Measurements from ENCODE around the gene INAFM2. TPM values are rescaled to one million over a fixed set of nuclear protein-coding genes. Genes with fewer than 3 reads are reported as not detected.

Gene INAFM2
- total RNA-seq, 5 donors from 2014 or later (not counting 1 experiment from before 2014, with no cell fraction given) = 5.5 to 10.9 (median 6.4) TPM

GRCh38 chr15:40358471-40359353 lies 35.2 kb downstream of the INAFM2 start:
- CTCF ChIA-PET = interaction anchor here in 1 of 2 donors (1.1 kb wide), 1 partner anchor 14 kb away, joined by 3 read pairs; no protein-coding TSS in a partner anchor
- no peak overlapping the region for H3K27ac Mint-ChIP-seq
- H3K4me1 Mint-ChIP-seq = peaks cover 12 to 22% (median 16%) of the 10 kb centered on the region in 3 donors
- 11% methylated on average over 23 of the region's 31 CpGs for WGBS (ENCODE audit: insufficient coverage)
- H3K36me3 Mint-ChIP-seq = peaks cover 17% of the 10 kb centered on the region
- Histone ChIP-seq H3K36me3 (ENCODE audit: control insufficient read depth in 2 of 2, extremely low read depth in 1 of 2, insufficient read depth in 1 of 2, low read length in 1 of 2) (peaks cover 2 to 6% of the 10 kb centered on the region in 2 donors), H3K27ac (ENCODE audit: low read length) (no peak overlapping the region), H3K4me3 (ENCODE audit: control insufficient read depth in 1 of 2, extremely low read depth in 1 of 2, low read length in 1 of 2) (peak overlapping the region; percentile 39 to 60), H3K9me3 (no peaks in the 10 kb centered on the region), H3K4me1 (ENCODE audit: control insufficient read depth in 1 of 2, extremely low read depth in 1 of 2, insufficient read depth in 2 of 2, low read length in 2 of 2) (peaks cover 2 to 19% of the 10 kb centered on the region in 2 experiments), H3K27me3 (replicated peaks in 1 of 2; ENCODE audit: control insufficient read depth in 2 of 2, extremely low read depth in 1 of 2, insufficient read depth in 2 of 2, low read length in 1 of 2) (peaks cover 0 to 19% of the 10 kb centered on the region in 2 experiments)
- POLR2A ChIA-PET = no interaction called here
- peak overlapping the region; percentile 75 to 83 (median 78) for H3K4me3 Mint-ChIP-seq
- DNase-seq (peak in 5 of 35 experiments; percentile 15 to 48 (median 39)), ATAC-seq (replicated peaks in 1 of 4) (peak; percentile 26 to 52 (median 44))
- H3K9me3 Mint-ChIP-seq = no peaks in the 10 kb centered on the region
- peaks cover 0 to 13% of the 10 kb centered on the region in 2 donors for H3K27me3 Mint-ChIP-seq

DNA sequence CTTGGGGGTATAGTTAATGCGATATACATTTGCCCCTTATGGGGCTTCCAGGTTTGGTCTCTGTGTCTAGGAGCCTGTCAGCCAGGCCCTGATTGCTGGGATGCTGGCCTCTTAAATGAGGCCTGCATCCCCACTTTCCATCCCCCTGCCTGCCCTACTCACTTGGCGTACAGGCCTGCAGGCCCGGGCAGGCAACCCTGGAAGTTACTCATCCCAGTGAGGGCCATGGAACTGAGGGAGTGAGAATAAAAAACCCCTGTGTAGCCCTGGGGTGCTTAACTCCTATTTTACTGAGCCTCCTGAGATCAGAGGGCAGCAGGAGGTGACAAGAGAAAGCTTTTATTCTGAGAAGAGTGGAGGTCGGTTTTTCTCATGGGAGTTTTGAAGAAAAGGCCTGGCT lies 36.5 kb downstream of the INAFM2 start:
- no peaks in the 10 kb centered on the region for H3K9me3 ChIP-seq
- ATAC-seq (replicated peaks in 1 of 4) = no peak
- no peaks in the 10 kb centered on the region for H3K9me3 Mint-ChIP-seq
- H3K36me3 Mint-ChIP-seq = peaks cover 17% of the 10 kb centered on the region
- ChIA-PET POLR2A (no interaction called here), CTCF (no interaction called here)
- H3K4me1 Mint-ChIP-seq = peaks cover 12 to 22% (median 19%) of the 10 kb centered on the region in 3 donors
- peak overlapping the region in 2 of 3 donors; percentile 13 to 83 for H3K4me3 Mint-ChIP-seq
- no peak overlapping the region for H3K27ac Mint-ChIP-seq
- H3K27me3 ChIP-seq (replicated peaks in 1 of 2; ENCODE audit: control insufficient read depth in 2 of 2, extremely low read depth in 1 of 2, insufficient read depth in 2 of 2, low read length in 1 of 2) = peaks cover 0 to 11% of the 10 kb centered on the region in 2 experiments
- no peak overlapping the region for H3K27ac ChIP-seq (ENCODE audit: low read length)
- peaks cover 2 to 6% of the 10 kb centered on the region in 2 donors for H3K36me3 ChIP-seq (ENCODE audit: control insufficient read depth in 2 of 2, extremely low read depth in 1 of 2, insufficient read depth in 1 of 2, low read length in 1 of 2)
- no peak overlapping the region for H3K4me3 ChIP-seq (ENCODE audit: control insufficient read depth in 1 of 2, extremely low read depth in 1 of 2, low read length in 1 of 2)
- H3K27me3 Mint-ChIP-seq = peaks cover 0 to 7% of the 10 kb centered on the region in 2 donors
- peaks cover 2 to 32% of the 10 kb centered on the region in 2 experiments for H3K4me1 ChIP-seq (ENCODE audit: control insufficient read depth in 1 of 2, extremely low read depth in 1 of 2, insufficient read depth in 2 of 2, low read length in 2 of 2)
- DNase-seq = no peak
- WGBS (ENCODE audit: insufficient coverage) = 90% methylated on average over 2 of the region's 4 CpGs

- Mint-ChIP-seq H3K4me1 (peaks cover 22 to 30% (median 23%) of the 10 kb centered on the region in 3 donors), H3K4me3 (no peak overlapping the region), H3K36me3 (peaks cover 17% of the 10 kb centered on the region), H3K9me3 (no peaks in the 10 kb centered on the region), H3K27ac (no peak overlapping the region), H3K27me3 (peaks cover 0 to 1% of the 10 kb centered on the region in 2 donors)
- no peaks in the 10 kb centered on the region for H3K9me3 ChIP-seq
- H3K4me1 ChIP-seq (ENCODE audit: control insufficient read depth in 1 of 2, extremely low read depth in 1 of 2, insufficient read depth in 2 of 2, low read length in 2 of 2) = peaks cover 2 to 48% of the 10 kb centered on the region in 2 experiments
- peaks cover 2 to 6% of the 10 kb centered on the region in 2 donors for H3K36me3 ChIP-seq (ENCODE audit: control insufficient read depth in 2 of 2, extremely low read depth in 1 of 2, insufficient read depth in 1 of 2, low read length in 1 of 2)
- CTCF ChIA-PET = no interaction called here
- peaks cover 0 to 8% of the 10 kb centered on the region in 2 experiments for H3K27me3 ChIP-seq (replicated peaks in 1 of 2; ENCODE audit: control insufficient read depth in 2 of 2, extremely low read depth in 1 of 2, insufficient read depth in 2 of 2, low read length in 1 of 2)
- no peak overlapping the region for H3K27ac ChIP-seq (ENCODE audit: low read length)
- WGBS (ENCODE audit: insufficient coverage) = 93% methylated on average over 2 of the region's 2 CpGs
- POLR2A ChIA-PET = no interaction called here
- no peak for DNase-seq
- H3K4me3 ChIP-seq (ENCODE audit: control insufficient read depth in 1 of 2, extremely low read depth in 1 of 2, low read length in 1 of 2) = no peak overlapping the region
- ATAC-seq (replicated peaks in 1 of 4) = no peak
Observed at GRCh38 chr15:40361640-40362039, 38.1 kb downstream of the INAFM2 start.

GRCh38 chr15:40363611-40364010 lies 40.1 kb downstream of the INAFM2 start:
- ChIA-PET CTCF (no interaction called here), POLR2A (no interaction called here)
- Mint-ChIP-seq H3K36me3 (peaks cover 17% of the 10 kb centered on the region), H3K9me3 (no peaks in the 10 kb centered on the region), H3K27me3 (no peaks in the 10 kb centered on the region), H3K4me1 (peaks cover 23 to 37% (median 31%) of the 10 kb centered on the region in 3 donors), H3K27ac (no peak overlapping the region), H3K4me3 (no peak overlapping the region)
- Histone ChIP-seq H3K4me1 (ENCODE audit: control insufficient read depth in 1 of 2, extremely low read depth in 1 of 2, insufficient read depth in 2 of 2, low read length in 2 of 2) (peaks cover 10 to 51% of the 10 kb centered on the region in 2 experiments), H3K27ac (ENCODE audit: low read length) (no peak overlapping the region), H3K36me3 (ENCODE audit: control insufficient read depth in 2 of 2, extremely low read depth in 1 of 2, insufficient read depth in 1 of 2, low read length in 1 of 2) (peaks cover 2 to 6% of the 10 kb centered on the region in 2 donors), H3K9me3 (no peaks in the 10 kb centered on the region), H3K27me3 (replicated peaks in 1 of 2; ENCODE audit: control insufficient read depth in 2 of 2, extremely low read depth in 1 of 2, insufficient read depth in 2 of 2, low read length in 1 of 2) (peaks cover 0 to 2% of the 10 kb centered on the region in 2 experiments), H3K4me3 (ENCODE audit: control insufficient read depth in 1 of 2, extremely low read depth in 1 of 2, low read length in 1 of 2) (no peak overlapping the region)
- no peak for ATAC-seq (replicated peaks in 1 of 4)
- WGBS (ENCODE audit: insufficient coverage) = 98% methylated on average over 6 of the region's 8 CpGs
- no peak for DNase-seq

GRCh38 chr15:40364251-40364650 lies 40.8 kb downstream of the INAFM2 start:
- no peak for DNase-seq
- POLR2A ChIA-PET = no interaction called here
- H3K36me3 Mint-ChIP-seq = peaks cover 17% of the 10 kb centered on the region
- H3K4me1 Mint-ChIP-seq = peaks cover 18 to 32% (median 28%) of the 10 kb centered on the region in 3 donors
- no peaks in the 10 kb centered on the region for H3K27me3 ChIP-seq (replicated peaks in 1 of 2; ENCODE audit: control insufficient read depth in 2 of 2, extremely low read depth in 1 of 2, insufficient read depth in 2 of 2, low read length in 1 of 2)
- no peaks in the 10 kb centered on the region for H3K27me3 Mint-ChIP-seq
- H3K9me3 ChIP-seq = no peaks in the 10 kb centered on the region
- ATAC-seq (replicated peaks in 1 of 4) = no peak
- no peaks in the 10 kb centered on the region for H3K9me3 Mint-ChIP-seq
- H3K4me1 ChIP-seq (ENCODE audit: control insufficient read depth in 1 of 2, extremely low read depth in 1 of 2, insufficient read depth in 2 of 2, low read length in 2 of 2) = peaks cover 8 to 48% of the 10 kb centered on the region in 2 experiments
- H3K27ac ChIP-seq (ENCODE audit: low read length) = no peak overlapping the region
- CTCF ChIA-PET = no interaction called here
- WGBS (ENCODE audit: insufficient coverage) = 92% methylated on average over 5 of the region's 6 CpGs
- no peak overlapping the region for H3K4me3 Mint-ChIP-seq
- peaks cover 2 to 6% of the 10 kb centered on the region in 2 donors for H3K36me3 ChIP-seq (ENCODE audit: control insufficient read depth in 2 of 2, extremely low read depth in 1 of 2, insufficient read depth in 1 of 2, low read length in 1 of 2)
- no peak overlapping the region for H3K27ac Mint-ChIP-seq
- H3K4me3 ChIP-seq (ENCODE audit: control insufficient read depth in 1 of 2, extremely low read depth in 1 of 2, low read length in 1 of 2) = no peak overlapping the region

DNA sequence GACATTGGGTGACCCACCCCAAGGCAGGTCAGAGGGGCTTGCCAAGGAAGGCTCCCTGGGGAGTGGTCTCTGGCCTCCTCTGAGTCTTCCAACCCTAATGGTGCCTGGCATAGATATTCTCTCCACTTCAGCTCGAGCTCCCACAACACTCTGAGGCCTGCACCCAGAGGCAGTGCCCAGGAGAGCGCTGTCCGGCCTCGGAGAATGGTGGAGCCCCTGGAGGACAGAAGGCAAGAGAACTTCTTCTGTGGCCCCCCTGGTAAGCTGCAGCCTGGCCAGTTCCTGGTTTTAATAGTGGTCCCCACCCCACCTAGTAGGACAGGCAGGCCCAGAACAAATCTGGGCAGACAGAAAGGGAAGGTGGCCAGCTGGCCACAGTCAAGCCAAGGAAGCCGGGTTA lies 41.5 kb downstream of the INAFM2 start:
- ChIA-PET CTCF (interaction anchor here in 1 of 2 donors (0.9 kb wide), 1 partner anchor 25 kb away, joined by 3 read pairs; no protein-coding TSS in a partner anchor), POLR2A (no interaction called here)
- Histone ChIP-seq H3K27ac (ENCODE audit: low read length) (no peak overlapping the region), H3K9me3 (no peaks in the 10 kb centered on the region), H3K27me3 (replicated peaks in 1 of 2; ENCODE audit: control insufficient read depth in 2 of 2, extremely low read depth in 1 of 2, insufficient read depth in 2 of 2, low read length in 1 of 2) (no peaks in the 10 kb centered on the region), H3K4me3 (ENCODE audit: control insufficient read depth in 1 of 2, extremely low read depth in 1 of 2, low read length in 1 of 2) (no peak overlapping the region), H3K36me3 (ENCODE audit: control insufficient read depth in 2 of 2, extremely low read depth in 1 of 2, insufficient read depth in 1 of 2, low read length in 1 of 2) (peaks cover 2 to 6% of the 10 kb centered on the region in 2 donors), H3K4me1 (ENCODE audit: control insufficient read depth in 1 of 2, extremely low read depth in 1 of 2, insufficient read depth in 2 of 2, low read length in 2 of 2) (peaks cover 8 to 48% of the 10 kb centered on the region in 2 experiments)
- WGBS (ENCODE audit: insufficient coverage) = 100% methylated on average over 4 of the region's 5 CpGs
- H3K27ac Mint-ChIP-seq = no peak overlapping the region
- peak overlapping the region in 1 of 3 donors; percentile 87 for H3K4me3 Mint-ChIP-seq
- no peaks in the 10 kb centered on the region for H3K9me3 Mint-ChIP-seq
- no peaks in the 10 kb centered on the region for H3K27me3 Mint-ChIP-seq
- DNase-seq (no peak), ATAC-seq (replicated peaks in 1 of 4) (no peak)
- peaks cover 18 to 30% (median 28%) of the 10 kb centered on the region in 3 donors for H3K4me1 Mint-ChIP-seq
- peaks cover 17% of the 10 kb centered on the region for H3K36me3 Mint-ChIP-seq

Measured in T-cell (primary cell).